Mesenchymal stem cell (in vitro differentiated cells and primary cell): ENCODE results near the gene RNASEL.
A peak's percentile ranks its signal among the peaks of the same experiment; 100 is the strongest.

Source experiments
- DNase-seq: peaks from one replicate; pipeline ENCODE4 v3.0.0-alpha.2; 2013
- H2AFZ ChIP-seq: one replicate; pipeline ENCODE4 v1.6.1; 2013; ENCODE audit warnings: low read depth, mild to moderate bottlenecking, control low read depth, inconsistent platforms, low read length, moderate library complexity
- H2AK5ac ChIP-seq: 2 replicates; pipeline ENCODE4 v1.6.1; 2013; ENCODE audit warnings: low read length, moderate library complexity, mild to moderate bottlenecking, inconsistent platforms; ENCODE audit not compliant: severe bottlenecking
- H2BK120ac ChIP-seq: one replicate; pipeline ENCODE4 v1.6.1; 2013; ENCODE audit warnings: low read depth, mild to moderate bottlenecking, inconsistent platforms, low read length, moderate library complexity
- H2BK12ac ChIP-seq, 2 experiments: one replicate each; pipeline ENCODE4 v1.6.1; 2013; ENCODE audit warnings: inconsistent platforms in 2 of 2, low read length in 2 of 2, mild to moderate bottlenecking in 2 of 2, moderate library complexity in 2 of 2, control low read depth in 1 of 2
- H2BK15ac ChIP-seq: one replicate; pipeline ENCODE4 v1.6.1; 2013; ENCODE audit warnings: mild to moderate bottlenecking, low read depth, inconsistent platforms; ENCODE audit not compliant: poor library complexity, severe bottlenecking
- H2BK5ac ChIP-seq: 2 replicates; pipeline ENCODE4 v1.6.1; 2013; ENCODE audit warnings: low read depth, mild to moderate bottlenecking, low read length, control low read depth, inconsistent platforms; ENCODE audit not compliant: poor library complexity, severe bottlenecking
- H3K14ac ChIP-seq, 2 experiments: one replicate each; pipeline ENCODE4 v1.6.1; 2013; ENCODE audit warnings: inconsistent platforms in 2 of 2, low read length in 2 of 2, control low read depth in 1 of 2, mild to moderate bottlenecking in 1 of 2, moderate library complexity in 1 of 2
- H3K18ac ChIP-seq, 2 experiments: one replicate each; pipeline ENCODE4 v1.6.1; 2013; ENCODE audit warnings: inconsistent platforms in 2 of 2, low read length in 2 of 2, control low read depth in 1 of 2, low read depth in 1 of 2, mild to moderate bottlenecking in 1 of 2
- H3K23ac ChIP-seq, 2 experiments: one replicate each; pipeline ENCODE4 v1.6.1; 2013; ENCODE audit warnings: inconsistent platforms in 2 of 2, low read length in 2 of 2, mild to moderate bottlenecking in 2 of 2, moderate library complexity in 2 of 2, control low read depth in 1 of 2
- H3K27ac ChIP-seq: 2 replicates; pipeline ENCODE4 v1.5.1; 2013; ENCODE audit warnings: mild to moderate bottlenecking, moderate library complexity, low read length, control low read depth, inconsistent platforms; ENCODE audit not compliant: poor library complexity, severe bottlenecking
- H3K27me3 ChIP-seq, 2 experiments: 2 replicates each; pipeline versions ENCODE4 v1.6.1 to v1.7.0; 2013; ENCODE audit warnings: low read length in 2 of 2, mild to moderate bottlenecking in 2 of 2, moderate library complexity in 2 of 2, control low read depth in 1 of 2, inconsistent platforms in 1 of 2; ENCODE audit not compliant: control insufficient read depth in 1 of 2, insufficient read depth in 1 of 2
- H3K36me3 ChIP-seq, 2 experiments: 2 replicates each; pipeline versions ENCODE4 v1.6.1 to v1.7.0; 2013; ENCODE audit warnings: low read length in 2 of 2, control low read depth in 1 of 2, inconsistent platforms in 1 of 2, low read depth in 1 of 2, mild to moderate bottlenecking in 1 of 2; ENCODE audit not compliant: insufficient read depth in 2 of 2, control insufficient read depth in 1 of 2
- H3K4ac ChIP-seq, 2 experiments: one replicate each; pipeline ENCODE4 v1.6.1; 2013; ENCODE audit warnings: inconsistent platforms in 2 of 2, low read length in 2 of 2, mild to moderate bottlenecking in 2 of 2, moderate library complexity in 2 of 2, control low read depth in 1 of 2, low read depth in 1 of 2
- H3K4me1 ChIP-seq: 2 replicates; pipeline ENCODE4 v1.6.1; 2013; ENCODE audit warnings: low read depth, low read length, control low read depth; ENCODE audit not compliant: control insufficient read depth, insufficient read depth
- H3K4me2 ChIP-seq: 2 replicates; pipeline ENCODE4 v1.6.1; 2013; ENCODE audit warnings: low read length, mild to moderate bottlenecking, inconsistent platforms; ENCODE audit not compliant: poor library complexity, severe bottlenecking
- H3K4me3 ChIP-seq, 2 experiments: 2 replicates each; pipeline versions ENCODE4 v1.5.1 to v1.7.0; 2013; ENCODE audit warnings: low read length in 2 of 2, mild to moderate bottlenecking in 2 of 2, control low read depth in 1 of 2, low read depth in 1 of 2; ENCODE audit not compliant: insufficient read depth in 1 of 2
- H3K79me1 ChIP-seq: replicated peaks from 2 replicates; pipeline ENCODE4 v1.6.1; 2013; ENCODE audit warnings: mild to moderate bottlenecking, control low read depth, low read length, inconsistent platforms; ENCODE audit not compliant: poor library complexity, severe bottlenecking
- H3K9ac ChIP-seq: 2 replicates; pipeline ENCODE4 v1.7.0; 2013; ENCODE audit warnings: mild to moderate bottlenecking, low read length, moderate library complexity
- H3K9me3 ChIP-seq: 2 replicates; pipeline ENCODE4 v1.7.0; 2013; ENCODE audit warnings: mild to moderate bottlenecking, low read length; ENCODE audit not compliant: control insufficient read depth
- H4K8ac ChIP-seq: one replicate; pipeline ENCODE4 v1.6.1; 2013; ENCODE audit warnings: inconsistent platforms, mild to moderate bottlenecking, low read length, moderate library complexity
- H4K91ac ChIP-seq: one replicate; pipeline ENCODE4 v1.6.1; 2013; ENCODE audit warnings: mild to moderate bottlenecking, low read length, inconsistent platforms
- WGBS: methylation state at CpG from one replicate; pipeline ENCODE4 v1.1.7; 2013; ENCODE audit warnings: mixed read lengths; 5-methylcytosine and 5-hydroxymethylcytosine counted together

Gene RNASEL

DNA sequence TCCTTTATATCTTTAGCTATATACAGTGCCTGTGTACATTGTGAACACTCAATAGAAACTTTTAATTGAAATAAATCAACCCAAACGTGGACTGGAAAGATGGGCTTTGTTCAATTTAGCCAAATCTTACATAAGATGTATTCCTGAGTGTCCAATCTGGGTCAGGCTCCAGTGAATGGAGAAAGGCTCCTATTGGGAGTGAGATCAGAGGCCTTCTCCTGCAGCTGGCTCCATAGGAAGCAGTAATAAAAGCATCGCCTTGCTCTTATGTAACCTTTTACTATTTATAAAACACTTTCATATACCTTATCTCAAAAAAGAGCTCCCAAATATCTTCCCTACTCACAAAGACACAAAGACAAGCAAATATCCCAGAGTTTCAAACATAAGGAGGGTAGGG lies 40.0 kb upstream of the RNASEL start:
- Histone ChIP-seq H3K4me2 (no peak overlapping the region), H4K8ac (no peak overlapping the region), H3K4me1 (peaks cover 5% of the 10 kb centered on the region), H3K4me3 (no peak overlapping the region), H2BK120ac (no peak overlapping the region), H2BK12ac (no peak overlapping the region), H3K27me3 (peaks cover 0 to 6% of the 10 kb centered on the region in 2 experiments), H3K36me3 (no peaks in the 10 kb centered on the region), H4K91ac (no peak overlapping the region), H2AFZ (no peak overlapping the region), H3K4ac (no peak overlapping the region), H3K14ac (no peak overlapping the region), H3K18ac (no peak overlapping the region), H2BK15ac (no peak overlapping the region), H3K27ac (no peak overlapping the region), H3K9me3 (no peaks in the 10 kb centered on the region), H3K9ac (no peak overlapping the region), H3K23ac (no peak overlapping the region), H2AK5ac (no peak overlapping the region), H3K79me1 (no peaks in the 10 kb centered on the region), H2BK5ac (no peak overlapping the region)
- no peak for DNase-seq
- WGBS = 89% methylated on average over 2 of the region's 2 CpGs

DNA sequence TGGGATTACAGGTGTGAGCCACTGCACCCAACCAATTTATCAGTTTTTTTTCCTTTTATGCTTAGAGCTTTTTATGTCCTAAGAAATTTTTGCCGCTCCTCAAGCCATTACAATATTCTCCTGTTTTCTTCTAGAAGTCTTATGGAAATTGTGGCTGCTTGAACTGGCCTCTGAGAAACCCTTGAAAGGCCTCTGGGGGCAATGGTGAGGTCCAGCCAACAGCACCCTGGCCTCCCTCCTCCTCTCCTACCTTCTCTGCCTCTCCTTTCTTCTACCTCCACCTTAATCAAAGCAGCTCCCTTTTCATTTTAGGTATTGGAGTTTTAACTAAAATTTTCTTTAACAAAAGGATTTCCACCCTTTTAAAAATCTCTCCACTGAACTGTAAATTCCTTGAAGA lies 39.6 kb upstream of the RNASEL start:
- no peaks in the 10 kb centered on the region for H3K36me3 ChIP-seq
- no peak overlapping the region for H4K8ac ChIP-seq
- H3K27me3 ChIP-seq = peaks cover 0 to 6% of the 10 kb centered on the region in 2 experiments
- no peak overlapping the region for H3K4me3 ChIP-seq
- no peak overlapping the region for H2BK5ac ChIP-seq
- no peak overlapping the region for H3K4ac ChIP-seq
- no peak overlapping the region for H3K4me2 ChIP-seq
- H3K14ac ChIP-seq = no peak overlapping the region
- H3K79me1 ChIP-seq = no peaks in the 10 kb centered on the region
- H3K9me3 ChIP-seq = no peaks in the 10 kb centered on the region
- no peak overlapping the region for H3K18ac ChIP-seq
- no peak overlapping the region for H2BK12ac ChIP-seq
- H3K23ac ChIP-seq = no peak overlapping the region
- no peak overlapping the region for H2AFZ ChIP-seq
- H2AK5ac ChIP-seq = no peak overlapping the region
- H3K4me1 ChIP-seq = peaks cover 5% of the 10 kb centered on the region
- no peak overlapping the region for H2BK120ac ChIP-seq
- H3K9ac ChIP-seq = no peak overlapping the region
- no peak overlapping the region for H4K91ac ChIP-seq
- DNase-seq = no peak
- no CpG with 5 or more reads among the region's 1 CpG for WGBS
- H3K27ac ChIP-seq = no peak overlapping the region
- H2BK15ac ChIP-seq = no peak overlapping the region

DNA sequence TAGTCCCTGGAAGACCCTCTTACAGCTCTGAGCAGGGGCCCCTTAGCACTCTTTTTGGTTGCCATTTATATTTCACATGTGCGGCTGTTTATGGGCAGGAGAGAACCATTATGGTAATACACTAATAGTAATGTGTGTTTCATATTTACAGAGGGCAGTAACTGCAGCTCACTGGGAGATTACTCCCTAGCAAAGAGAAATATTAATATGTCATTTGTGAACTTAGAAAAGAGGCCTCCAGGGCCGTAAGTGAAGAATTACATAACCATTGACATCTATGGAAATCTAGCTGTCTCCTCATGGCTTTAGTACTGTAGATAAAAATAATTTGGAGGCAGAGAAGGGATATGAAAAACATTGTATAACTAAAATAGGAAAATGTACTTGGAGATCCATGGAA lies 38.6 kb upstream of the RNASEL start:
- Histone ChIP-seq H3K36me3 (no peaks in the 10 kb centered on the region), H3K18ac (no peak overlapping the region), H3K4me2 (no peak overlapping the region), H3K79me1 (no peaks in the 10 kb centered on the region), H3K27ac (no peak overlapping the region), H2BK15ac (no peak overlapping the region), H3K14ac (no peak overlapping the region), H3K9me3 (no peaks in the 10 kb centered on the region), H2BK5ac (no peak overlapping the region), H3K27me3 (peaks cover 0 to 6% of the 10 kb centered on the region in 2 experiments), H2AK5ac (no peak overlapping the region), H3K4me3 (no peak overlapping the region), H4K91ac (no peak overlapping the region), H4K8ac (no peak overlapping the region), H3K23ac (no peak overlapping the region), H3K9ac (no peak overlapping the region), H2BK12ac (no peak overlapping the region), H3K4me1 (peaks cover 2% of the 10 kb centered on the region), H3K4ac (no peak overlapping the region), H2BK120ac (no peak overlapping the region), H2AFZ (no peak overlapping the region)
- no peak for DNase-seq
- 100% methylated on average over 1 of the region's 2 CpGs for WGBS

DNA sequence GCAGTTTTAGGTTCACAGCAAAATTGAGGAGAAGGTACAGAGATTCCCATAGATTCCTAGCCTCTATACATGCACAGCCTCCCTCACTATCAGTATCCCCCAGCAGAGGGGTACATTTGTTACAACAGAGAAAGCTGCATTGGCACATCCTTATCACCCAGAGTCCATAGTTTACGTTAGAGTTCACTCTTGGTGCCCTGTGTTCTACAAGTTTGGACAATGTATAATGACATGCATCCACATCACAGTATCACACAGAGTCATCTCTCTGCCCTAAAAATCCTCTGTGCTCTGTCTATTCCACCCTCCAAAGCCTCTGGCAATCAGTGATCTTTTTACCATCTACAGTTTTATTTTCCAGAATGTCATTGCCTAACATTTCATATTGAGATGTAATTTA lies 37.5 kb upstream of the RNASEL start:
- H3K9ac ChIP-seq = no peak overlapping the region
- H3K14ac ChIP-seq = peak overlapping the region in 1 of 2 experiments; percentile 15
- peaks cover 0 to 9% of the 10 kb centered on the region in 2 experiments for H3K27me3 ChIP-seq
- no peak overlapping the region for H3K18ac ChIP-seq
- H3K4me1 ChIP-seq = peaks cover 2% of the 10 kb centered on the region
- no peak overlapping the region for H2BK15ac ChIP-seq
- DNase-seq = no peak
- no peak overlapping the region for H3K4me2 ChIP-seq
- no peak overlapping the region for H2AFZ ChIP-seq
- no peak overlapping the region for H3K4ac ChIP-seq
- 66% methylated on average over 1 of the region's 1 CpG for WGBS
- H4K8ac ChIP-seq = no peak overlapping the region
- H2AK5ac ChIP-seq = no peak overlapping the region
- H3K27ac ChIP-seq = no peak overlapping the region
- H3K79me1 ChIP-seq = no peaks in the 10 kb centered on the region
- no peak overlapping the region for H3K4me3 ChIP-seq
- no peaks in the 10 kb centered on the region for H3K36me3 ChIP-seq
- peak overlapping the region in 1 of 2 experiments; percentile 31 for H2BK12ac ChIP-seq
- no peak overlapping the region for H2BK120ac ChIP-seq
- no peaks in the 10 kb centered on the region for H3K9me3 ChIP-seq
- no peak overlapping the region for H4K91ac ChIP-seq
- no peak overlapping the region for H2BK5ac ChIP-seq
- H3K23ac ChIP-seq = no peak overlapping the region
